ENCODE measurements around the gene UST.
"Not testable (repeated sequence)": the region's sequence is repeated elsewhere in the genome, so short reads cannot be mapped to it uniquely, and the experiment has no call there.

UST gene

DNA sequence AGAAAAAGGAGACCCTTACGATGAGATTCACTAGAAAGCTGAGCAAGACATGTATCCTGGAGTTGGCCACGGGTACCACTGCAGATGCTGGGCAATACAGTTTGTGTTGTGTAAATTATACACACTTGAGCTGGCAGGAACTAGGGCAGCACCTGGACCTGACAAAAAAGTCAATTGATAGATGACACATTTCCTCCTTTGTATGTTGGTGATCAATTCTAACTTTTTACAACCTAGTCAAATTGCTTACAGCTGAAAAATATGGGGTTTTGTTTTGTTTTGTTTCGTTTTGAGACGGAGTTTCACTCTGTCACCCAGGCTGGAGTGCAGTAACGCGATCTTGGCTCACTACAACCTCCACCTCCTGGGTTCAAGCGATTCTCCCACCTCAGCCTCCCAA is 108.9 kb downstream of the UST start:
- no peak overlapping the region for H3K9ac ChIP-seq (ENCODE audit: insufficient read length, low read depth)
- no peak overlapping the region for H3K4me3 ChIP-seq (ENCODE audit: insufficient read length, low read depth)
- H3K27me3 ChIP-seq (ENCODE audit: insufficient read depth, insufficient read length), result no peaks in the 10 kb centered on the region
- H3K9me3 ChIP-seq (ENCODE audit: insufficient read depth, low read length), result no peaks in the 10 kb centered on the region
- H3K36me3 ChIP-seq (ENCODE audit: insufficient read depth, insufficient read length, low read length), result no peaks in the 10 kb centered on the region
- no peak for TF ChIP-seq SUZ12 (IDR thresholded peaks at IDR 0.05; ENCODE audit: extremely low read depth, insufficient read depth, insufficient read length)
- no peaks in the 10 kb centered on the region for H3K4me1 ChIP-seq (ENCODE audit: insufficient read depth, insufficient read length)
- no peak for DNase-seq (ENCODE audit: low read depth, low spot score)

- no peaks in the 10 kb centered on the region for H3K36me3 ChIP-seq (ENCODE audit: insufficient read depth, insufficient read length, low read length)
- H3K27me3 ChIP-seq (ENCODE audit: insufficient read depth, insufficient read length), result no peaks in the 10 kb centered on the region
- TF ChIP-seq SUZ12 (IDR thresholded peaks at IDR 0.05; ENCODE audit: extremely low read depth, insufficient read depth, insufficient read length), result no peak
- no peak for TF ChIP-seq ZNF274 (IDR thresholded peaks at IDR 0.05; ENCODE audit: low read depth, low read length)
- no peak for TF ChIP-seq YY1 (IDR thresholded peaks at IDR 0.05; ENCODE audit: insufficient read depth, insufficient read length)
- DNase-seq (ENCODE audit: low read depth, low spot score), result no peak
- no peaks in the 10 kb centered on the region for H3K4me1 ChIP-seq (ENCODE audit: insufficient read depth, insufficient read length)
- no peak overlapping the region for H3K4me3 ChIP-seq (ENCODE audit: insufficient read length, low read depth)
- H3K9me3 ChIP-seq (ENCODE audit: insufficient read depth, low read length), result no peaks in the 10 kb centered on the region
- no peak overlapping the region for H3K9ac ChIP-seq (ENCODE audit: insufficient read length, low read depth)
These were observed 111.1 kb downstream of the UST start for GRCh38 chr6:148857798-148858390.

DNA sequence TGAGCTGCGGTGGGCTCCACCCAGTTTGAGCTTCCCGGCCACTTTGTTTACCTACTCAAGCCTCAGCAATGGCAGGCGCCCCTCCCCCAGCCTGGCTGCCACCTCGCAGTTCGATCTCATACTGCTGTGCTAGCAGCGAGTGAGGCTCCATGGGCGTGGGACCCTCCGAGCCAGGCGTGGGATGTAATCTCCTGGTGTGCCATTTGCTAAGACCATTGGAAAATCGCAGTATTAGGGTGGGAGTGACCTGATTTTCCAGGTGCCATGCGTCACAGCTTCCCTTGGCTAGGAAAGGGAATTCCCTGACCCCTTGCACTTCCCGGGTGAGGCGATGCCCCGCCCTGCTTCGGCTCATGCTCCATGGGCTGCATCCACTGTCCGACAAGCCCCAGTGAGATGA is 117.3 kb downstream of the UST start:
- H3K36me3 ChIP-seq (ENCODE audit: insufficient read depth, insufficient read length, low read length); H3K9ac ChIP-seq (ENCODE audit: insufficient read length, low read depth); H3K27me3 ChIP-seq (ENCODE audit: insufficient read depth, insufficient read length); H3K4me1 ChIP-seq (ENCODE audit: insufficient read depth, insufficient read length); H3K4me3 ChIP-seq (ENCODE audit: insufficient read length, low read depth); H3K9me3 ChIP-seq (ENCODE audit: insufficient read depth, low read length); DNase-seq (ENCODE audit: low read depth, low spot score): not testable (repeated sequence)

DNA sequence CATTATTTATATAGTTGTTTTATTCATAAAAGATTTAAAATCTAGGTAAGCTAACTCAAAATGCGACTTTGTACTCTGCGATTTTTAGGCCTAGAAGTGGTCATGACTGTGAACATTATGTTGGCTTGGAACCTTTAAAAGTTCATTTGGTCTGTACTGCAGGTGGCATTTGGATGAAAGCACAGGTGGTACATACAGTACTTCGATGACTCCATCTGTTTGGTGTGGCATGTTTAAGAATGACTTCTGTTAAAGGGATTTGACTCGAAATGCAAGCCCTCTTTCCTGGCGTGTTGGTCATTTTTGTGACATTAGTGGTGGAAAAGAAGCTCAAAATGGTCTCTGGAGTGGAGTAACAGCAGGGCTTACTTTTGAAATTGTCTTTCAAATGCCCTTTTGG is 118.1 kb downstream of the UST start:
- peaks cover 2% of the 10 kb centered on the region for H3K4me1 ChIP-seq (ENCODE audit: insufficient read depth, insufficient read length)
- DNase-seq (ENCODE audit: low read depth, low spot score), result no peak

GRCh38 chr6:148866657-148867268 is 119.9 kb downstream of the UST start:
- peaks cover 2% of the 10 kb centered on the region for H3K4me1 ChIP-seq (ENCODE audit: insufficient read depth, insufficient read length)
- no peaks in the 10 kb centered on the region for H3K27me3 ChIP-seq (ENCODE audit: insufficient read depth, insufficient read length)
- no peak for DNase-seq (ENCODE audit: low read depth, low spot score)
- TF ChIP-seq ZNF274 (IDR thresholded peaks at IDR 0.05; ENCODE audit: low read depth, low read length), result no peak
- 0 out of 2 replicates have a peak, but pooled peaks cover 7% of the 10 kb centered on the region for H3K9me3 ChIP-seq (ENCODE audit: insufficient read depth, low read length)
- H3K36me3 ChIP-seq (ENCODE audit: insufficient read depth, insufficient read length, low read length), result no peaks in the 10 kb centered on the region
- H3K4me3 ChIP-seq (ENCODE audit: insufficient read length, low read depth), result no peak overlapping the region
- H3K9ac ChIP-seq (ENCODE audit: insufficient read length, low read depth), result no peak overlapping the region

More for the DNA sequence above, 118.1 kb downstream of the UST start:
- Histone ChIP-seq H3K36me3 (ENCODE audit: insufficient read depth, insufficient read length, low read length) (no peaks in the 10 kb centered on the region), H3K4me3 (ENCODE audit: insufficient read length, low read depth) (no peak overlapping the region), H3K9ac (ENCODE audit: insufficient read length, low read depth) (no peak overlapping the region), H3K27me3 (ENCODE audit: insufficient read depth, insufficient read length) (no peaks in the 10 kb centered on the region), H3K9me3 (ENCODE audit: insufficient read depth, low read length) (0 out of 2 replicates have a peak, but pooled peaks cover 7% of the 10 kb centered on the region)
- no peak for TF ChIP-seq ZNF274 (IDR thresholded peaks at IDR 0.05; ENCODE audit: low read depth, low read length)
- TF ChIP-seq SUZ12 (IDR thresholded peaks at IDR 0.05; ENCODE audit: extremely low read depth, insufficient read depth, insufficient read length), result no peak
- TF ChIP-seq YY1 (IDR thresholded peaks at IDR 0.05; ENCODE audit: insufficient read depth, insufficient read length), result no peak

DNA sequence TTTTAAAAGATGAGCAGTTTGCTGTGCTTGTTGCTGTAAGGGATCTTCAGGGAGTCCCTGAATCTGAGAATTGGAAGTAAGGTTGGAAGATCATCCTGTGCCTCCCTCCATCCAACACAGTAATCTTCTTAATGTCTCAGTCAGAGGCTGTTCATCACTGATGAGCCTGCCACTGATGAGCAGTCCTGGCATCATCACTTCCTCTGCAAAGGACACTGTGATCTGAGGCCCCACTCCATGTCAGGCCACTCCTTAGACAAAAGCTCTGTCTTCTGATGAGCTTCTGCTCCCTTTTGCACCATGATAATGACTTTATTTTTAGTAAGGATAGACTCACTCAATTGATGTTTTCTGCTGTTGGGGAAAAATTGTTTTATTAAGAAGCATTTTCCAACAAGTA is 121.0 kb downstream of the UST start:
- TF ChIP-seq YY1 (IDR thresholded peaks at IDR 0.05; ENCODE audit: insufficient read depth, insufficient read length), result no peak
- TF ChIP-seq SUZ12 (IDR thresholded peaks at IDR 0.05; ENCODE audit: extremely low read depth, insufficient read depth, insufficient read length), result no peak
- TF ChIP-seq ZNF274 (IDR thresholded peaks at IDR 0.05; ENCODE audit: low read depth, low read length), result no peak
- no peak for DNase-seq (ENCODE audit: low read depth, low spot score)
- Histone ChIP-seq H3K9ac (ENCODE audit: insufficient read length, low read depth) (no peak overlapping the region), H3K9me3 (ENCODE audit: insufficient read depth, low read length) (0 out of 2 replicates have a peak, but pooled peaks cover 7% of the 10 kb centered on the region), H3K4me1 (ENCODE audit: insufficient read depth, insufficient read length) (peaks cover 2% of the 10 kb centered on the region), H3K27me3 (ENCODE audit: insufficient read depth, insufficient read length) (no peaks in the 10 kb centered on the region), H3K4me3 (ENCODE audit: insufficient read length, low read depth) (no peak overlapping the region), H3K36me3 (ENCODE audit: insufficient read depth, insufficient read length, low read length) (no peaks in the 10 kb centered on the region)

DNA sequence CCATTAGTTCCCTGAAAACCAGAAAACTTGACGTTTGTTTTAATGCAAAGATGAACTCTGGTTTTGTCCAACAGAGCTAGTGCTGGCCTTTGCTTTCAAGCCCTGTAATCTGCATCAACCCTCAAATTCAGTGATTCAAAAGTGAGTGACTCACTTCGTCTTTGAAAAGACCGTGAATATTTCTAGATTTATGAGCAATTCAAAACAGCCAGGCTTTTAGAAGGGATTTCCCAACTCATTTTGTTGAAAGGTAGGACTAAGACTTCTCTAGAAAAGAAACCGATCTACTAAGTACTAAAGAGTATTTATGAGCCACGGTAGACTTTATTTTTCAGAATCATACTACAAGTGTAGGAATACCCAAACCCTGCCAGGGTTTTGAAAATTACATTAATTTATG is 121.5 kb downstream of the UST start:
- DNase-seq (ENCODE audit: low read depth, low spot score), result no peak

More for the DNA sequence above, 121.5 kb downstream of the UST start:
- H3K36me3 ChIP-seq (ENCODE audit: insufficient read depth, insufficient read length, low read length), result no peaks in the 10 kb centered on the region
- no peak for TF ChIP-seq ZNF274 (IDR thresholded peaks at IDR 0.05; ENCODE audit: low read depth, low read length)
- no peak for TF ChIP-seq SUZ12 (IDR thresholded peaks at IDR 0.05; ENCODE audit: extremely low read depth, insufficient read depth, insufficient read length)
- no peak for TF ChIP-seq YY1 (IDR thresholded peaks at IDR 0.05; ENCODE audit: insufficient read depth, insufficient read length)
- 0 out of 2 replicates have a peak, but pooled peaks cover 7% of the 10 kb centered on the region for H3K9me3 ChIP-seq (ENCODE audit: insufficient read depth, low read length)
- peaks cover 2% of the 10 kb centered on the region for H3K4me1 ChIP-seq (ENCODE audit: insufficient read depth, insufficient read length)
- H3K9ac ChIP-seq (ENCODE audit: insufficient read length, low read depth), result no peak overlapping the region
- no peak overlapping the region for H3K4me3 ChIP-seq (ENCODE audit: insufficient read length, low read depth)
- H3K27me3 ChIP-seq (ENCODE audit: insufficient read depth, insufficient read length), result no peaks in the 10 kb centered on the region

Data from NT2/D1 (cell line).